HL-60/S4 treated with phorbol 12-myristate 13-acetate at 8.2 ng/mL for 4 days and 3 days (cell line): ENCODE data around the gene INO80C.
"Not testable (repeated sequence)": the region's sequence is repeated elsewhere in the genome, so short reads cannot be mapped to it uniquely, and the experiment has no call there.

Source experiments
- in situ Hi-C: fragments of 300-500 bp; cut with MboI; formaldehyde crosslinking; loops from 2 replicates; pipeline ENCODE4 v1.15.0; 2022; ENCODE audit warnings: low sequenced_read_pairs

Gene INO80C

GRCh38 chr18:35489913-35490490 lies 7.8 kb downstream of the INO80C start:
- in situ Hi-C loops = no loop called here

- in situ Hi-C loops = not testable (repeated sequence)
Observed at GRCh38 chr18:35489281-35489680, 8.5 kb downstream of the INO80C start.

- in situ Hi-C loops = not testable (repeated sequence)
Observed at GRCh38 chr18:35488396-35488795, 9.4 kb downstream of the INO80C start.

- in situ Hi-C loops = not testable (repeated sequence)
Observed at GRCh38 chr18:35487525-35487924, 10.2 kb downstream of the INO80C start.

GRCh38 chr18:35485852-35486251 lies 11.9 kb downstream of the INO80C start:
- in situ Hi-C loops = no loop called here

- in situ Hi-C loops = no loop called here
Observed at GRCh38 chr18:35484034-35484433, 13.7 kb downstream of the INO80C start.

- in situ Hi-C loops = no loop called here
Observed at GRCh38 chr18:35481960-35482366, 15.8 kb downstream of the INO80C start.

GRCh38 chr18:35479911-35480586 lies 17.7 kb downstream of the INO80C start:
- in situ Hi-C loops = no loop called here

GRCh38 chr18:35478520-35479435 lies 19.0 kb downstream of the INO80C start:
- in situ Hi-C loops = no loop called here

GRCh38 chr18:35477974-35478373 lies 19.8 kb downstream of the INO80C start:
- in situ Hi-C loops = no loop called here

GRCh38 chr18:35477497-35477896 lies 20.3 kb downstream of the INO80C start:
- in situ Hi-C loops = no loop called here

- in situ Hi-C loops = no loop called here
Observed at GRCh38 chr18:35474884-35475283, 22.9 kb downstream of the INO80C start.

GRCh38 chr18:35473562-35473961 lies 24.2 kb downstream of the INO80C start:
- in situ Hi-C loops = no loop called here

GRCh38 chr18:35470435-35470834 lies 27.3 kb downstream of the INO80C start:
- in situ Hi-C loops = no loop called here

- in situ Hi-C loops = no loop called here
Observed at GRCh38 chr18:35469725-35470124, 28.0 kb downstream of the INO80C start.

GRCh38 chr18:35468711-35469110 lies 29.0 kb downstream of the INO80C start:
- in situ Hi-C loops = no loop called here

GRCh38 chr18:35467624-35468016 lies 30.1 kb downstream of the INO80C start:
- in situ Hi-C loops = no loop called here

- in situ Hi-C loops = no loop called here
Observed at GRCh38 chr18:35466815-35467623, 30.7 kb downstream of the INO80C start.

- in situ Hi-C loops = no loop called here
Observed at GRCh38 chr18:35466334-35466733, 31.4 kb downstream of the INO80C start.

GRCh38 chr18:35465329-35465728 lies 32.4 kb downstream of the INO80C start:
- in situ Hi-C loops = no loop called here

- in situ Hi-C loops = no loop called here
Observed at GRCh38 chr18:35464831-35465279, 32.9 kb downstream of the INO80C start.
